HepG2 (cell line): Measurements from ENCODE around the gene LRRC73. TPM values are rescaled to one million over a fixed set of nuclear protein-coding genes. Genes with fewer than 3 reads are reported as not detected.

Source experiments
- DR1 ChIP-seq: sonication (generic); formaldehyde crosslinking; IDR thresholded peaks from 2 replicates; pipeline ENCODE4 v1.8.0; 2021; ENCODE audit warnings: mild to moderate bottlenecking, missing genetic modification reagents, inconsistent platforms
- EEA1 ChIP-seq: sonication (generic); formaldehyde crosslinking; IDR thresholded peaks from 2 replicates; pipeline ENCODE4 v1.5.1; 2020; ENCODE audit warnings: mild to moderate bottlenecking, missing genetic modification reagents, borderline replicate concordance
- KDM5B ChIP-seq: sonication (generic); formaldehyde crosslinking; IDR thresholded peaks from 2 replicates; pipeline ENCODE4 v1.4.0; 2020; ENCODE audit warnings: missing genetic modification reagents, mild to moderate bottlenecking, borderline replicate concordance
- MEIS1 ChIP-seq: sonication (generic); formaldehyde crosslinking; IDR thresholded peaks from 2 replicates; pipeline ENCODE4 v1.9.0; 2021; ENCODE audit warnings: mild to moderate bottlenecking, missing genetic modification reagents, moderate library complexity, borderline replicate concordance
- NRL ChIP-seq: sonication (generic); formaldehyde crosslinking; IDR thresholded peaks from 2 replicates; pipeline ENCODE4 v1.5.0; 2020; ENCODE audit warnings: missing genetic modification reagents, mild to moderate bottlenecking, moderate library complexity, borderline replicate concordance
- PCBP1 ChIP-seq: fragments of 200-400 bp; formaldehyde crosslinking; IDR thresholded peaks from 2 replicates; pipeline ENCODE4 v1.6.1; 2017; ENCODE audit warnings: mild to moderate bottlenecking, low read depth, low read length, borderline replicate concordance
- PHF5A ChIP-seq: IDR thresholded peaks from one replicate; pipeline ENCODE4 v1.6.1; 2018; ENCODE audit warnings: low read depth, missing genetic modification reagents; ENCODE audit not compliant: unreplicated experiment
- PITX1 ChIP-seq: sonication (generic); formaldehyde crosslinking; IDR thresholded peaks from 2 replicates; pipeline ENCODE4 v1.5.1; 2020; ENCODE audit warnings: mild to moderate bottlenecking, missing genetic modification reagents
- RAD51 ChIP-seq: fragments of 450-650 bp; IDR thresholded peaks from 2 replicates; pipeline ENCODE4 v1.6.1; 2016; ENCODE audit warnings: borderline replicate concordance
- SMAD1 ChIP-seq: sonication (generic); formaldehyde crosslinking; IDR thresholded peaks from 2 replicates; pipeline ENCODE4 v1.4.0; 2020; ENCODE audit warnings: missing genetic modification reagents, low read depth, mild to moderate bottlenecking, borderline replicate concordance
- STAT6 ChIP-seq: sonication (generic); formaldehyde crosslinking; IDR thresholded peaks from 2 replicates; pipeline ENCODE4 v1.4.0; 2020; ENCODE audit warnings: missing genetic modification reagents, mild to moderate bottlenecking, borderline replicate concordance
- TFDP2 ChIP-seq: sonication (generic); formaldehyde crosslinking; IDR thresholded peaks from 2 replicates; pipeline ENCODE4 v1.4.0; 2020; ENCODE audit warnings: missing genetic modification reagents
- TSC22D2 ChIP-seq: sonication (generic); formaldehyde crosslinking; IDR thresholded peaks from 2 replicates; pipeline ENCODE4 v1.5.1; 2020; ENCODE audit warnings: missing genetic modification reagents, mild to moderate bottlenecking, borderline replicate concordance
- ZFP91 ChIP-seq: sonication (generic); formaldehyde crosslinking; IDR thresholded peaks from 2 replicates; pipeline ENCODE4 v1.9.0; 2022; ENCODE audit warnings: missing genetic modification reagents, mild to moderate bottlenecking, borderline replicate concordance
- ZFY ChIP-seq: sonication (generic); formaldehyde crosslinking; IDR thresholded peaks from 2 replicates; pipeline ENCODE4 v1.4.0; 2020; ENCODE audit warnings: missing genetic modification reagents
- ZNF552 ChIP-seq: sonication (generic); formaldehyde crosslinking; IDR thresholded peaks from 2 replicates; pipeline ENCODE4 v1.9.0; 2022; ENCODE audit warnings: missing genetic modification reagents, mild to moderate bottlenecking, borderline replicate concordance
- ZNF556 ChIP-seq: sonication (generic); formaldehyde crosslinking; IDR thresholded peaks from 2 replicates; pipeline ENCODE4 v1.4.0; 2020; ENCODE audit warnings: mild to moderate bottlenecking, missing genetic modification reagents, borderline replicate concordance
- ZNF768 ChIP-seq: sonication (generic); formaldehyde crosslinking; IDR thresholded peaks from 2 replicates; pipeline ENCODE4 v1.4.0; 2020; ENCODE audit warnings: missing genetic modification reagents
- ZNF776 ChIP-seq: sonication (generic); formaldehyde crosslinking; IDR thresholded peaks from 2 replicates; pipeline ENCODE4 v1.4.0; 2020; ENCODE audit warnings: mild to moderate bottlenecking, missing genetic modification reagents
- polyA plus RNA-seq, 8 experiments: library from polyadenylated mRNA; depleted of rRNA in 3 of 8; stranded (reverse) in 7 of 8; unstranded in 1 of 8; fragments of >200 nt; fragmentation: Illumina TruSeq in 4 of 8; extraction: Trizol in 4 of 8; gene quantifications; 2 replicates each; pipeline versions ENCODE4 v1.2.1 to v1.2.3, GENCODE V29; 2011 to 2016; ENCODE audit warnings: low read depth in 4 of 8, missing spikeins in 1 of 8, mixed read lengths in 1 of 8; ENCODE audit not compliant: insufficient read depth in 1 of 8
- total RNA-seq, 5 experiments: library from RNA; depleted of rRNA; stranded (reverse); fragments of >200 nt; fragmentation: Illumina TruSeq; extraction: Trizol; gene quantifications; 2 replicates each; pipeline ENCODE4 v1.2.3, GENCODE V29; 2016; ENCODE audit warnings: low read depth in 1 of 5
- TF ChIP-seq, protein P1 (sequence below): sonication (generic); formaldehyde crosslinking; IDR thresholded peaks from 2 replicates; pipeline ENCODE4 v1.8.1; 2023; ENCODE audit warnings: missing genetic modification reagents, mild to moderate bottlenecking, borderline replicate concordance
- TF ChIP-seq, protein P2 (sequence below): sonication (generic); formaldehyde crosslinking; conservative IDR thresholded peaks from 2 replicates; pipeline ENCODE4 v1.4.0; 2020; ENCODE audit warnings: missing genetic modification reagents
- TF ChIP-seq, protein P3 (sequence below): sonication (generic); formaldehyde crosslinking; IDR thresholded peaks from 2 replicates; pipeline ENCODE4 v1.8.1; 2023; ENCODE audit warnings: mild to moderate bottlenecking, missing genetic modification reagents, borderline replicate concordance

Gene LRRC73
- total and polyA plus RNA-seq, 2 of the 13 experiments (the other 11 are each of a cell fraction or from before 2014, with no cell fraction given): 0.11 to 0.12 TPM

DNA sequence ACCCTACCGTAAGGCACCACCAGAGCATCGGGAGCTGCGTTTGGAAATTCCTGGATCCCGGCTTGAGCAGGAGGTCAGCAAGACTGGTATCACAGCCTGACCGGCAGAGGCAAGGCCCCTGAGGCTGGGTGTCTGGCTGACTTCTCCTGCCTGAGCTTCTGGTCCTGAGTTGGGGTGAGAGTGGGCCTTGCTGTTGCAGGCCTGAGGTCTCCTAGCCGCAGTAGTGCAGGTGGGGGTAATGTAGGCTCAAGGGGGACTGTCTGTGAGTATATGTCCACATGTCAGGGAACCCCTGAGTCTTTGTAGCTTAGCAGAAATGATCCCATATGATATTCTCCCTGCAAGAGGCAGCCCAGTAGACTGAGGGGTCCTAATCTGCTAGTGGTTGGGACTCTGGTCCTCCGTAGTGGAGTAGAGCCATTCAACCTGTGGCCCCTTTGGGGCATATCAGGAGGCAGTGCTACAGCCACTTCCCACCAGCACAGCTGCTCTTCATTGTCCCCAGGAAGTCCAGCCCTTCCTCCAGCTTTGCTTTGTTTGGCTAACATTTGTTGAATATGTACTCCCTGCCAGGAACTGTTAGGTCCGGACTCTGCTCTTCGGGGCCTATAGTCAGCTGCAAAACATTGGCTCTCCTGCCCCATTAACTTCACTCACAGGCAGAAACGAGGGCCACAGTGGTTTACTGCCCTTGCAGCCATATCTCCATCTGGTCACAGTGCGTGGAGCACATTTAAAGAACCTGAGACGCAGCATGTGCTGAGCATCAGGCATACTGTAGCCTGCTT, 10.9 kb downstream of the LRRC73 start (continued):
- no peak for TF ChIP-seq NRL (CRISPR knock-in tag)
- peak; percentile 49; the same call in 1 of the 2 replicates for TF ChIP-seq ZFY (CRISPR knock-in tag)
- no peak for TF ChIP-seq TSC22D2 (CRISPR knock-in tag)
- TF ChIP-seq, protein P1, sequence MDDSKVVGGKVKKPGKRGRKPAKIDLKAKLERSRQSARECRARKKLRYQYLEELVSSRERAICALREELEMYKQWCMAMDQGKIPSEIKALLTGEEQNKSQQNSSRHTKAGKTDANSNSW (CRISPR knock-in tag): no peak
- peak; percentile 46; the same call in 1 of the 2 replicates for TF ChIP-seq ZNF776 (CRISPR knock-in tag)
- TF ChIP-seq PCBP1: no peak
- TF ChIP-seq PHF5A (CRISPR knock-in tag): no peak
- 0 out of 2 replicates have a peak, but pooled peaks have one; percentile 12 for TF ChIP-seq EEA1
- no peak for TF ChIP-seq TFDP2
- no peak for TF ChIP-seq RAD51
- TF ChIP-seq DR1 (CRISPR knock-in tag): no peak
- TF ChIP-seq SMAD1 (CRISPR knock-in tag): peak; percentile 25; the same call in 1 of the 2 replicates
- peak; percentile 34; the same call in 1 of the 2 replicates for TF ChIP-seq ZNF556 (CRISPR knock-in tag)
- TF ChIP-seq, protein P2, sequence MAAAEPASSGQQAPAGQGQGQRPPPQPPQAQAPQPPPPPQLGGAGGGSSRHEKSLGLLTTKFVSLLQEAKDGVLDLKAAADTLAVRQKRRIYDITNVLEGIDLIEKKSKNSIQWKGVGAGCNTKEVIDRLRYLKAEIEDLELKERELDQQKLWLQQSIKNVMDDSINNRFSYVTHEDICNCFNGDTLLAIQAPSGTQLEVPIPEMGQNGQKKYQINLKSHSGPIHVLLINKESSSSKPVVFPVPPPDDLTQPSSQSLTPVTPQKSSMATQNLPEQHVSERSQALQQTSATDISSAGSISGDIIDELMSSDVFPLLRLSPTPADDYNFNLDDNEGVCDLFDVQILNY (CRISPR knock-in tag): no peak
- TF ChIP-seq STAT6 (CRISPR knock-in tag): 0 out of 2 replicates have a peak, but pooled peaks have one; percentile 33
- TF ChIP-seq ZFP91 (CRISPR knock-in tag): peak; percentile 35; the same call in 1 of the 2 replicates
- TF ChIP-seq, protein P3, sequence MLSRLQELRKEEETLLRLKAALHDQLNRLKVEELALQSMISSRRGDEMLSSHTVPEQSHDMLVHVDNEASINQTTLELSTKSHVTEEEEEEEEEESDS (CRISPR knock-in tag): no peak
- no peak for TF ChIP-seq MEIS1 (CRISPR knock-in tag)
- no peak for TF ChIP-seq ZNF552
- TF ChIP-seq PITX1 (CRISPR knock-in tag): peak; percentile 13; the same call in 1 of the 2 replicates
- TF ChIP-seq KDM5B (CRISPR knock-in tag): no peak
- TF ChIP-seq ZNF768: no peak
